PFSK-1 (cell line): Measurements from ENCODE around the gene DIP2A.

Source experiments
- FOXP2 ChIP-seq: optimal IDR thresholded peaks from 2 replicates; pipeline ENCODE3; 2011; ENCODE audit warnings: borderline replicate concordance, control low read depth, inconsistent platforms; ENCODE audit not compliant: insufficient read depth; ENCODE audit errors: extremely low read length, extremely low read depth
- POLR2AphosphoS5 ChIP-seq: IDR thresholded peaks from 2 replicates; pipeline ENCODE4 v1.6.1; 2012; ENCODE audit warnings: low read depth, mild to moderate bottlenecking, control low read depth, low read length, moderate library complexity
- SIN3A ChIP-seq: IDR thresholded peaks from 2 replicates; pipeline ENCODE4 v1.6.1; 2012; ENCODE audit warnings: mild to moderate bottlenecking, low read length, moderate library complexity, borderline replicate concordance; ENCODE audit not compliant: insufficient read depth
- TAF1 ChIP-seq: IDR thresholded peaks from 2 replicates; pipeline ENCODE4 v1.6.1; 2012; ENCODE audit warnings: low read length, control low read depth, borderline replicate concordance; ENCODE audit not compliant: insufficient read depth
- TF ChIP-seq, protein P1 (sequence below), 2 experiments: IDR thresholded peaks; 2 replicates each; pipeline versions ENCODE4 v1.6.1 to v1.8.0; 2011 to 2012; ENCODE audit warnings: low read depth in 2 of 2, low read length in 2 of 2, control low read depth in 1 of 2, inconsistent platforms in 1 of 2, mild to moderate bottlenecking in 1 of 2, moderate library complexity in 1 of 2; ENCODE audit not compliant: insufficient read depth in 1 of 2

DIP2A gene

GRCh38 chr21:46560568-46561444, 102.1 kb downstream of the DIP2A start:
- TF ChIP-seq SIN3A (no peak), TAF1 (no peak), FOXP2 (no peak), POLR2AphosphoS5 (no peak)
- TF ChIP-seq, protein P1, sequence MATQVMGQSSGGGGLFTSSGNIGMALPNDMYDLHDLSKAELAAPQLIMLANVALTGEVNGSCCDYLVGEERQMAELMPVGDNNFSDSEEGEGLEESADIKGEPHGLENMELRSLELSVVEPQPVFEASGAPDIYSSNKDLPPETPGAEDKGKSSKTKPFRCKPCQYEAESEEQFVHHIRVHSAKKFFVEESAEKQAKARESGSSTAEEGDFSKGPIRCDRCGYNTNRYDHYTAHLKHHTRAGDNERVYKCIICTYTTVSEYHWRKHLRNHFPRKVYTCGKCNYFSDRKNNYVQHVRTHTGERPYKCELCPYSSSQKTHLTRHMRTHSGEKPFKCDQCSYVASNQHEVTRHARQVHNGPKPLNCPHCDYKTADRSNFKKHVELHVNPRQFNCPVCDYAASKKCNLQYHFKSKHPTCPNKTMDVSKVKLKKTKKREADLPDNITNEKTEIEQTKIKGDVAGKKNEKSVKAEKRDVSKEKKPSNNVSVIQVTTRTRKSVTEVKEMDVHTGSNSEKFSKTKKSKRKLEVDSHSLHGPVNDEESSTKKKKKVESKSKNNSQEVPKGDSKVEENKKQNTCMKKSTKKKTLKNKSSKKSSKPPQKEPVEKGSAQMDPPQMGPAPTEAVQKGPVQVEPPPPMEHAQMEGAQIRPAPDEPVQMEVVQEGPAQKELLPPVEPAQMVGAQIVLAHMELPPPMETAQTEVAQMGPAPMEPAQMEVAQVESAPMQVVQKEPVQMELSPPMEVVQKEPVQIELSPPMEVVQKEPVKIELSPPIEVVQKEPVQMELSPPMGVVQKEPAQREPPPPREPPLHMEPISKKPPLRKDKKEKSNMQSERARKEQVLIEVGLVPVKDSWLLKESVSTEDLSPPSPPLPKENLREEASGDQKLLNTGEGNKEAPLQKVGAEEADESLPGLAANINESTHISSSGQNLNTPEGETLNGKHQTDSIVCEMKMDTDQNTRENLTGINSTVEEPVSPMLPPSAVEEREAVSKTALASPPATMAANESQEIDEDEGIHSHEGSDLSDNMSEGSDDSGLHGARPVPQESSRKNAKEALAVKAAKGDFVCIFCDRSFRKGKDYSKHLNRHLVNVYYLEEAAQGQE (IDR thresholded peaks at IDR 0.05; ENCODE audit: insufficient read depth in 1 of 2, low read depth in 2 of 2, low read length in 2 of 2), result no peak

- TF ChIP-seq TAF1 (no peak), FOXP2 (no peak), POLR2AphosphoS5 (no peak), SIN3A (no peak)
- TF ChIP-seq, protein P1 (IDR thresholded peaks at IDR 0.05; ENCODE audit: insufficient read depth in 1 of 2, low read depth in 2 of 2, low read length in 2 of 2), result no peak
Observed at GRCh38 chr21:46561445-46562090, 102.9 kb downstream of the DIP2A start.

DNA sequence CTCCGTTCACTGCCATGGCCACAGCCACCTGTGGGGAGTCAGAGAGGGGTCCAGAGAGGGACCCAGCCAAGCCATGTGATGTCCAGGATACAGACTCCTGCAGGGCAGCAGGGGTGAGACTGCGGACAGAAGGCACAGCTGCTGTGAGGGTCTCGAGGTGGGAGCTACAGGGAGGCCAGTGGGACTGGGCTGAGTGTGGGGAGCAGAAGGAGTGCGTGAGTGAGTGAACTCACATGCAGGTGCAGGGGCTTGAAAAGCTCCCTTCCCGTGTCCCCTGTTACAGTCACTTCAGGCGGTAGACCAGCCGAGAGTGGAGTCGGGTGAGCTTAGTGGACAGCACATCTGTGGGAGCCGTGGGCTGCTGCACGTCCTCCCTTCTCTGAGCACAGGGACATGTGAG, 103.8 kb downstream of the DIP2A start:
- TF ChIP-seq POLR2AphosphoS5, result no peak
- TF ChIP-seq, protein P1 (IDR thresholded peaks at IDR 0.05; ENCODE audit: insufficient read depth in 1 of 2, low read depth in 2 of 2, low read length in 2 of 2), result no peak
- no peak for TF ChIP-seq TAF1
- no peak for TF ChIP-seq SIN3A
- no peak for TF ChIP-seq FOXP2

GRCh38 chr21:46562964-46563607, 104.4 kb downstream of the DIP2A start:
- TF ChIP-seq, protein P1 (IDR thresholded peaks at IDR 0.05; ENCODE audit: insufficient read depth in 1 of 2, low read depth in 2 of 2, low read length in 2 of 2), result no peak
- no peak for TF ChIP-seq POLR2AphosphoS5
